Measurements from ENCODE around the gene HOXA10. TPM values are rescaled to one million over a fixed set of nuclear protein-coding genes. Genes with fewer than 3 reads are reported as not detected.

HOXA10 gene
- total and polyA plus RNA-seq, 4 donors, result 0.03 to 0.70 (median 0.13) TPM

- no peak overlapping the region for H3K9ac ChIP-seq (ENCODE audit: low read depth in 1 of 2, low read length in 2 of 2)
- H3K9me3 ChIP-seq (ENCODE audit: control insufficient read depth in 4 of 4, low read length in 3 of 4), result peaks cover 0 to 4% (median 0%) of the 10 kb centered on the region in 4 donors
- TF ChIP-seq RXRA (IDR thresholded peaks at IDR 0.05) (no peak), RAD21 (IDR thresholded peaks at IDR 0.05) (no peak), REST (IDR thresholded peaks at IDR 0.05) (no peak), SP1 (IDR thresholded peaks at IDR 0.05) (no peak), JUND (IDR thresholded peaks at IDR 0.05) (no peak), FOXA2 (IDR thresholded peaks at IDR 0.05) (no peak), YY1 (IDR thresholded peaks at IDR 0.05) (no peak), TAF1 (conservative IDR thresholded peaks at IDR 0.05) (no peak), ZBTB33 (IDR thresholded peaks at IDR 0.05) (no peak), NR2F2 (IDR thresholded peaks at IDR 0.05) (no peak), CTCF (IDR thresholded peaks at IDR 0.05; ENCODE audit: low read depth, low read length, missing input control) (no peak), EGR1 (IDR thresholded peaks at IDR 0.05; ENCODE audit: low read depth in 2 of 2) (no peak), ATF3 (IDR thresholded peaks at IDR 0.05) (no peak), HNF4A (conservative IDR thresholded peaks at IDR 0.05) (no peak), GABPA (IDR thresholded peaks at IDR 0.05 in 1 of 2, conservative IDR thresholded peaks at IDR 0.05 in 1 of 2) (no peak), HNF4G (IDR thresholded peaks at IDR 0.05) (no peak)
- TF ChIP-seq, protein P1, sequence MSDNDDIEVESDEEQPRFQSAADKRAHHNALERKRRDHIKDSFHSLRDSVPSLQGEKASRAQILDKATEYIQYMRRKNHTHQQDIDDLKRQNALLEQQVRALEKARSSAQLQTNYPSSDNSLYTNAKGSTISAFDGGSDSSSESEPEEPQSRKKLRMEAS (IDR thresholded peaks at IDR 0.05), result no peak
- no peaks in the 10 kb centered on the region for H3K36me3 ChIP-seq (ENCODE audit: control insufficient read depth in 4 of 4, insufficient read depth in 3 of 4, low read depth in 1 of 4, low read length in 3 of 4)
- no peak overlapping the region for H3K27ac ChIP-seq (ENCODE audit: low read depth in 1 of 2, low read length in 2 of 2)
- no peak for DNase-seq (ENCODE audit: low spot score)
- peaks cover 18 to 34% (median 24%) of the 10 kb centered on the region in 4 donors for H3K4me1 ChIP-seq (ENCODE audit: control insufficient read depth in 4 of 4, insufficient read depth in 4 of 4, low read length in 3 of 4)
- H3K27me3 ChIP-seq (ENCODE audit: control insufficient read depth in 4 of 4, insufficient read depth in 4 of 4, low read length in 3 of 4), result peaks cover 7 to 55% (median 28%) of the 10 kb centered on the region in 4 donors
- 4% methylated on average over 93 of the region's 93 CpGs for WGBS
- H3K4me3 ChIP-seq (ENCODE audit: low read depth in 1 of 3, low read length in 3 of 3), result peak overlapping the region in 1 of 3 donors; percentile 46
Observed at GRCh38 chr7:27198871-27199801, 25.0 kb upstream of the HOXA10 start.
